ENCODE results near the gene ANTXR1.

The ANTXR1 gene

GRCh38 chr2:69292256-69292655 lies 279.3 kb downstream of the ANTXR1 start:
- no peak for DNase-seq

- no peak for DNase-seq
Observed at GRCh38 chr2:69296421-69296820, 283.4 kb downstream of the ANTXR1 start.

- DNase-seq = no peak
Observed at GRCh38 chr2:69297216-69297615, 284.2 kb downstream of the ANTXR1 start.

- DNase-seq = no peak
Observed at GRCh38 chr2:69298261-69298660, 285.3 kb downstream of the ANTXR1 start.

GRCh38 chr2:69298862-69299261 lies 285.9 kb downstream of the ANTXR1 start:
- no peak for DNase-seq
